GM12874 (cell line): ENCODE results near the gene CLEC9A.

Experiments
- TF ChIP-seq, protein P1 (sequence below): IDR thresholded peaks from 2 replicates; pipeline ENCODE4 v1.5.1; 2011; ENCODE audit warnings: low read depth, mild to moderate bottlenecking, control low read depth, low read length, moderate library complexity; ENCODE audit not compliant: insufficient read depth

CLEC9A gene

DNA sequence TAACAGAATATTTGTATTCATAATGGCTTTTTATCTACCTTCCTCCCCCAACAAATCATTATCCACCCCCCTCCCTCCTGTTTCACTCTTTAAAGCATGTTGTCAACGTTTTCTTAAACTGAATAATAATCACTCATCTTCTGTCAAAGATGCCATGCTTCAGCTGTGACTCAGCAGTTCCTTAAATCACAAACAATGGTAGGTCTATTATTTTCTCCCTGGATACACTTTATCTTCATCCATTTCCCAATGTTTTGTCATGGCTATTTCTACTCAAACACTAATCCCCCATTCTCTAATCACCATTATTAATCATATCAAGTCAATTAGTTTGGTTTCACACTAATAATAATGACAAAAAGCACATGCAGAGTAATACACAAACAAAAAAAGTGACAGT lies 13.6 kb upstream of the CLEC9A start:
- TF ChIP-seq, protein P1, sequence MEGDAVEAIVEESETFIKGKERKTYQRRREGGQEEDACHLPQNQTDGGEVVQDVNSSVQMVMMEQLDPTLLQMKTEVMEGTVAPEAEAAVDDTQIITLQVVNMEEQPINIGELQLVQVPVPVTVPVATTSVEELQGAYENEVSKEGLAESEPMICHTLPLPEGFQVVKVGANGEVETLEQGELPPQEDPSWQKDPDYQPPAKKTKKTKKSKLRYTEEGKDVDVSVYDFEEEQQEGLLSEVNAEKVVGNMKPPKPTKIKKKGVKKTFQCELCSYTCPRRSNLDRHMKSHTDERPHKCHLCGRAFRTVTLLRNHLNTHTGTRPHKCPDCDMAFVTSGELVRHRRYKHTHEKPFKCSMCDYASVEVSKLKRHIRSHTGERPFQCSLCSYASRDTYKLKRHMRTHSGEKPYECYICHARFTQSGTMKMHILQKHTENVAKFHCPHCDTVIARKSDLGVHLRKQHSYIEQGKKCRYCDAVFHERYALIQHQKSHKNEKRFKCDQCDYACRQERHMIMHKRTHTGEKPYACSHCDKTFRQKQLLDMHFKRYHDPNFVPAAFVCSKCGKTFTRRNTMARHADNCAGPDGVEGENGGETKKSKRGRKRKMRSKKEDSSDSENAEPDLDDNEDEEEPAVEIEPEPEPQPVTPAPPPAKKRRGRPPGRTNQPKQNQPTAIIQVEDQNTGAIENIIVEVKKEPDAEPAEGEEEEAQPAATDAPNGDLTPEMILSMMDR = no peak

DNA sequence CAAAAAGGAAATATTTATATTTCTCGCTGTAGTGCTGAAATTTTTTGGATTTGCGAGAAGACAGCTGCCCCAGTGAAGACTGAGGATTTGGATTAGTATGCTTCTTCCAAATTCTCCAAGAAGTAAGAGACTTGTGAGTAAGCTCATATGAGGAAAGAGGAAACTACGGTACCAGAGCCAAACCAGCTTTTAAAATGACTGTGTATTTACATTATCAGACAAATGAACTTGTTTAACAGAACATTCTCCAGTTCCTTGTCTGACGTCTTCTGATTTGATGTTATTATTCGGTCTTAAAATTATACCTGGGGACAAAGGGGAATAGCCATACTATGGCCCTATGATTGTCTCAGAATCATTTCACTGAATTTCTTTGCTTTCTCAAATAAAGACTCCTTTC lies 12.1 kb upstream of the CLEC9A start:
- TF ChIP-seq, protein P1 = no peak

DNA sequence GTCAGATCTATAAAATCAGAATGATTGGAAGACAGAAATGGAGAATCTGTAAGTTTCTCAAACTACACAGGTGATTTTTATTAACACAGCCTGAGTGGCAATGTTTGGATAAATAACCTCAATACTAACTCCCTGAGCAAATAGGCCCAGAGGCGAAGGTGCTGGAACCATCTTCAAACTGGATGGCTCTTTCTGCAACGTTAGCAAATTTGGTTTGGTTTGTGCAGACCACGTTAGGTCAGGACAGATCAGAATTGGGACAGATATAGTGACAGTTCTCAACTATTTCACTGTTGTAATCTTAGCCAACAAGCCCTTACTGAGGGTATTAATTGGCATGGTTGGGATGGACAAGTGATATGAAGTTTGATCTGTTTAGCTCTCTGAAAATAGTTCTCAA lies 9.1 kb upstream of the CLEC9A start:
- TF ChIP-seq, protein P1 = no peak

DNA sequence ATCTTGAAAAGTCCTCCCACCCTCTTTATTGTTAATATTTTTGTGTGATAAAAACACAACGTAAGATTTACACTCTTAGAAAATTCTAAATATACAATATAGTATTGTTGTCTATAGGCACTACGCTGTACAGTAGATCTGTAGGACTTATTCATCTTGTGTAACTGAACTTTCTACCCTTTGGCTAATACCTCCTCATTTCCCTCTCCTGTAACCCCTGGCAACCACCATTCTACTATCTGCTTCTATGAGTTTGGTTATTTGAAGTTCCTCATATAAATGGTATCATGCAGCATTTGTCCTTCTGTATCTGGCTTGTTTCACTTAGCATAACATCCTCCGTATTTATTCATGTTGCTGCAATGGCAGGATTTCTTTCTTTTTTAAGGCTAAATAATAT lies 5.2 kb upstream of the CLEC9A start:
- TF ChIP-seq, protein P1 = no peak

DNA sequence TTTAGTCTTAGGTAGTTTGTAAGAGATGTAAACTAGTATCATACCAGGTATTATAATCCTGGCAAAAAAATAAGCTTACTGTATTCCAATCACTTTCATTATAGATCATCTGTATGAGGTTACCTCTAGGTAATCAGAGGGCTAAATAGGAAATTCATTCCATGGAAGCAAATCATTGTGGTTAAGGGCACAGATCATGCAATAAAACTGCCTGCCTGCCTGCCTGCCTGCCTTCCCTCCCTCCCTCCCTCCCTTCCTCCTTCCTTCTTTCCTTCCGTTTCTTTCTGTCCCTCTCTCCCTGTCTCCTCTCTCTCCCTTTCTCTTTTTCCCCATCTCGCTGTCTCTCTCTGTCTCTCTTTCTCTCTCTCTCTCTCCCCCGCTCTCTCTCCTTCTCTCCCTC lies 3.2 kb upstream of the CLEC9A start:
- TF ChIP-seq, protein P1 = no peak

DNA sequence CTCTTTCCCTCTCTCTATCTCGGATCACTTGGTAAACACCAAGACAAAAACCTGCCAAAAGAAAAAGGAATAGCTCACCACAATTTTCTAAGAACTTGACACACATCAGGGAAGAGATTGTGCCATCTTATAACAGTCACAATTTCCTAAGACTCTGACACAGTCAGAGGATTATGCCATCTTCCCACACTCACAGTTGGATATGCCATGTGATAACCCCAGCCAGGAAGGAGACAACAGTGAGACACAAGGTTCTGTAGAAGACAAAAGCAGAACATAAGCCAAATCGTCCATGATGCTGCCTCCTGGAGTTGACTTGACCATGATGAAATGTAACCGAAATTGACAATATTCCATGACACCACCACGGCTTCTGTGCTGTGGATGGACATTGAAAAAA lies 2.8 kb upstream of the CLEC9A start:
- TF ChIP-seq, protein P1 = no peak

DNA sequence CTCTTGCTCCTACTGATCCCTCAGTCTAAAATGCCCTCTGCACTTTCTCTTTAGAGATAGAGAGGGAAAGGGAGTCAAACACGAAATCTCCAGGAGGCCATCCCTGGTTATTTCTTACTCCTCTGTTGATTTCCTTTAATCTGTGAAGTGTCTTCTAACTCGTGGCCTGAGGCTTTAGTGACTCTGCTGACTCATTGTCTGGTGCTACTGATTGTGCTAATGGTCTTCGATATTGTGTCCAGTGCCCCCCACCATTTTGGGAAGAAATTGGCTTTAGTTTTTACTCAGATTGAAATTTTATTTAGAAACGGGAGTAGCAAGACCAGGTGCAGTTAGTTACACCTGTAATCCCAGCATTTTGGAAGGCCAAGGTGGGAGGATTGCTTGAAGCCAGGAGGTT lies 839 bp downstream of the CLEC9A start:
- TF ChIP-seq, protein P1 = no peak

DNA sequence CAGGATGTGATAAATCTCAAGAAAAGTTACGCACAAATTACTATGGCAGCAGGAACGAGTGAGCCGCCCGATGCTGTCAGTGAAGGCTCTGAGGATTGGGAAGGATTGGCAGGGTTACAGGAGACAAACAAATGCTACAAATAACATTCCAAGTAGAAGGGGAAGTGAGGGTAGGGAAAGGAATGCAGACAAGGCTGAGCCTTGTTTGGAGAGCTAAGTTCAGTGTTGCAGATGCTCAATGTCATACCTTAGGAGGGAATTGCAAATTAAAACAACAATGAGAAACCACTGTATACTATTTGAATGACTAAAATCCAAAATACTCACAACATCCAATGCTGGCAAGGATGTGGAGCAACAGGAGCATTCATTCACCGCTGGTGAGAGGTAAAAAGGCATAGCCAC lies 1.3 kb downstream of the CLEC9A start:
- TF ChIP-seq, protein P1 = no peak
